Fibroblast of skin of scalp (primary cell): ENCODE measurements around the gene ALDH1L1.
"Not testable (repeated sequence)": the region's sequence is repeated elsewhere in the genome, so short reads cannot be mapped to it uniquely, and the experiment has no call there.

Experiments used
- DNase-seq: peaks from one replicate; pipeline ENCODE4 v3.0.0-alpha.2; 2013

ALDH1L1 gene

DNA sequence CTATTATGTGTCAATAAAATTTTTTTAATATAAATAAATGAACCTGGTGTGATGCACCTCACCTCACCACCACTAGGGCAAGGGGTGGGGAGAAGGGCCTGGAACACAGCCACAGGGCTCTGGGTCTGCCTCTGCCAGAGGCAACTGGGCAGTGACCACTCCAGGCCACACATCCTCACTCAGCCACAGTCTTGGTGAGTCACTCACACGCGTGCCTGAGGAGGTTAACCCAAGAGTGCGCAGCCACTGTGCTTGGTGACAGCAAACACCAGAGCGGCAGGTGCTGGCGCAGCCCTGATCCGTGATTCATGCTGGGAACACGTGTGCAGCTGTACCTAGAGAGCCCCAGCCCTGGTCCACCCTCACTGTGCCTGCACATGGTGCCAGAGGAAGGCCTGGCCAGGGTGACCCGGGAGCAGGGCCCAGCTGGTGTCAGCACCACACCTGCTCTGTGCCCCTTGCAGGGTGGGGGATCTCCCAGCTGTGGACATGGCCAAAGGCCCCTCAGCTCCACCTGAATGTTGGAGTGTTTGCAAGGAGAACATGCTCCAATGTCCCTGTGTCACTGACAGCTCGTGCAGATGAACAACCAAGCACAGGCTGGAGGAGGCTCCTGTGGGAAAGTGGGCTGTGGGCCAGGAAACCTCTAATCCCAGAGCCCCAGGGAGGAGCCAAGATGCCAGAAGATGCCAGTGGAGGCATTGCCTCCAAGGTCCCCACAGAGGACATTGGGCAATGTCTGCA is 98.6 kb downstream of the ALDH1L1 start:
- DNase-seq = peak; percentile 19

GRCh38 chr3:126080970-126081369 is 99.4 kb downstream of the ALDH1L1 start:
- DNase-seq = no peak

DNA sequence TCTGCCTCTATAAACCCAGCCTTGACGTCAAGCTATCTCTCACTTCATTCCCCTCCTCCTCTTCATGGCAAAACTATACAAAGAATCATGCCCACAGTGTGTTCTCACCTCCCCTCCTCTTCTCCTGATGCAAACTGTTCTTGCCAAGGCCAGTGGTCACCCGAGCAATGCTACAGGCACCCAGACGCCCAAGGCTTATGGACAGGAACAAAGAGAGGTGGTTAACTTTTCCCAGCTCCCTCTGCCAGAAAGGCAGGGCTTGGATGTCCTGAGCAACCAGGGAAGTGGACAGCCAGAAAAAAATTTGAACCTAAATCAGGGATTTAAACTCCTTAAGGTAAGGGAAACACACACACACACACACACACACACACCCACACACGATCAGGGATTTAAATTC is 101.5 kb downstream of the ALDH1L1 start:
- no peak for DNase-seq

GRCh38 chr3:126077754-126078153 is 102.6 kb downstream of the ALDH1L1 start:
- no peak for DNase-seq

DNA sequence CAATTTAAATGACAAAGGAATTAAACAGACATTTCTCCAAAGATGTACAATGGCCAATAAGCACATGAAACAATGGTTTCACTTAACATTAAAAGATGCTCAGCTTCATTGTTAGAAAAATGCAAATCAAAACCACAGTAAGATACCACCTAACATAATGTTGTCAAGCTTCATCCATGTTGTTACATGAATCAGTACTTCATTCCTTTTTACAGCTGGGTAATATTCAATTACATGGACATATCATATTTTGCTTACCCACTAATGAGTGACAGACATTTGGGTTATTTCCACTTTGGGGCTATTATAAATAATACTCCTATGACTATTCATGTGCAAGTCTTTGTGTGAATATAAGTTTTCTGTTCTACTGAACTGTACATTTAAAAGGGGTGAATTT is 104.2 kb downstream of the ALDH1L1 start:
- DNase-seq = no peak

DNA sequence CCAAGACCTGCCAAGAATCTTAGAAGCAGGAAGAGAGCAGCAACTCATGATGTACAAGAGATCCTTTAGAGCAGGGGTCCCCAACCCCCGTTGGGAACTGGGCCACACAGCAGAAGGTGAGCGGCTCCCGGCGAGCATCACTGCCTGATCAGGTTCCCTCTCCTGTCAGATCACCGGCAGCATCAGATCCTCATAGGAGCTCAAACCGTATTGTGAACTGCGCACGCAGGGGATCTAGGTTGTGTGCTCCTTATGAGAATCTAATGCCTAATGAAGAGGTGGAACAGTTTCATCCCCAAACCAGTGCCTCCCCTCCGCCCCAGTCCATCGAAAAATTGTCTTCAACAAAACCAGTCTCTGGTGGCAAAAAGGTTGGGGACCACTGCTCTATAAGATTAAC is 110.2 kb downstream of the ALDH1L1 start:
- no peak for DNase-seq

- no peak for DNase-seq
Observed at GRCh38 chr3:126067959-126068358, 112.4 kb downstream of the ALDH1L1 start.

GRCh38 chr3:126066676-126067075 is 113.7 kb downstream of the ALDH1L1 start:
- not testable (repeated sequence) for DNase-seq

GRCh38 chr3:126065876-126066275 is 114.5 kb downstream of the ALDH1L1 start:
- no peak for DNase-seq

DNA sequence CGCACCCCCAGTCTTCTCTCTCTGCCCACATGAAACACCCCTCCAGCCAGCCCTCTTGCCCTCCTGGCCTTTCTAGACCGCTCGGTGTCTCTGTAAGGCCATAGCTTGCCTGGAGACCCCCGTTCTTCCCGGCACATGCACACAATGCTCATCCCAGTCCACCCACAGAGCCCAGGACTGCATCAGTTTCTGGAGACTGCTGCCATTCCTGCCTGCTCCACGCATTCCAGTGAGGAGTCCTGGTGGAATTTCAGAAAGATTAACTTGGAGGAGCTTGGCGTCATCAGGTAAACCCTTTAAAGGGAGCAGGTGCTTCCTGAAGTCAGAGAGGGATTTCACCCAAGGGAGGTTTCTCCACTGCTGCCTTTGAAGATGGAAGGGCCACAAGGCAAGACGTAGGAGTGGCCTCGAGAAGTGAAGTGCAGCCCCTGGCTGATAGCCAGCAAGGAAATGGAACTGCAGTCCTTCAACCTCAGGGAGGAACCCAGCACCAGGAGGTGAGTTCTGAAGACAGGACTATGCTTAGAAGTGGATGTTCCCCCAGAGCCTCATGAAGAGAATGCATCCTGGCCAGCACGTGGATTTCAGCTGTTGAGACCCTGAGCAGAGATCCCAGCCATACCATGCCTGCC is 115.6 kb downstream of the ALDH1L1 start:
- DNase-seq = no peak

DNA sequence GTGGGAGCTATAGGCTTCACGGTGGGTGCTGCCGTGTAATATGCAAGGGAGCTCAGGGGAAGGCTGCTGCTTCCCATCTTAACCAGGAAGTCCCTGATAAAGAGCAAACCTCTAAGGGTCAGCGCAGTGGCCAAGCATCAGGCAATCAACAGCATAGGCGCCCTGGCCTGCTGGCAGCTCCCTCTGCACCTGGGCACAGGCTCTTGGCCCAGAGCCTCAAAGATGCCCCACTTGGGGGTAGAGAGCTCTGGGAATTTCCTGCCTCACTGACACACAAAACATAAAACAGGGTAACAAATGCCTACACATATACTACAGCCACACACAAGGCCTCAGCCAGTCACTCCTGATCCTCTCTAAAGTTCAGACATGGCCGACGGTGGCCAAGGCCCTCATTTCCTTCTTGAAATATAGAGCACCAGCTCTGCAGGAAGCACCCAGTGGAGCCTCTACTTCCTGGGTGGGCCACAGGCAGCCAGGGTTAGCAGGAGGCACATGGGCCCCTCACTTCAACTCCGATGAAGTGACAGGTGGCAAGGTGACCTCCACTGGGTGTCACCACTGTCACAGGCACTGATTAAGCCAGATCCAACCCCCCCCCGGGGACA is 116.9 kb downstream of the ALDH1L1 start:
- DNase-seq = no peak

DNA sequence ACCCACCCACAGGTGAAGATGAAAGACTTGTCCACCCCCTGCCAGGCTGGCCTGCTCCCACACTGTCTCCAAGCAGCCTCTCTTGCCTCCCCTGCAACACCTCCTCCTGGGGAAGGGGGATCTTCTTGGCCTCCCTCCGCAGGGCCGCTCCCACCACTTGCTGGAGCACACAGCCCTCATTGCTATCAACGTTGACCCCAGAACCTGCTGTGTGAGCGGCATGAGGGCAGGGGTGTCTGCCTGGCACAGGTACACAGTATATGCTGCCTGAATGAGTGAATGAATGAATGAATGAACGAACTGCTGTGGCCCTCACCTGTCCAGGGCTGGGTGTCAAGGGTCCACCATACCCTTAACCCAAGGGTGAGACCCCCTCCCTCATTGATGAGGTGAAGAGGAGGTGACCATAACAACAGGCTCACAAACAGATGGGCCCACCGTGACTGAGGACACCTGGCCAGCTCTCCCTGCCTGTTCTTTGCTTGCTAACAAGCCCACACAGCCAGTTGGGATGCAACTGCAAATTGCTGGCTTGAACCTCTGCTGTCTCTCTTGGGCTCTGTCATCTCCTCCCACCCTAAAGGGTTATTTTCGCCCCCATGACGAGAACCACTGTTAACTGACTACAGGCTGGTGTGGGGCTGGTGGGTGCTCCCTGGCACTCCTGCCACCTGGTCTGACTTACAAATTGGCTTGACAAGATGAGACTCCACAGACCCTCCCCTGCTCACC is 118.9 kb downstream of the ALDH1L1 start:
- DNase-seq = no peak

DNA sequence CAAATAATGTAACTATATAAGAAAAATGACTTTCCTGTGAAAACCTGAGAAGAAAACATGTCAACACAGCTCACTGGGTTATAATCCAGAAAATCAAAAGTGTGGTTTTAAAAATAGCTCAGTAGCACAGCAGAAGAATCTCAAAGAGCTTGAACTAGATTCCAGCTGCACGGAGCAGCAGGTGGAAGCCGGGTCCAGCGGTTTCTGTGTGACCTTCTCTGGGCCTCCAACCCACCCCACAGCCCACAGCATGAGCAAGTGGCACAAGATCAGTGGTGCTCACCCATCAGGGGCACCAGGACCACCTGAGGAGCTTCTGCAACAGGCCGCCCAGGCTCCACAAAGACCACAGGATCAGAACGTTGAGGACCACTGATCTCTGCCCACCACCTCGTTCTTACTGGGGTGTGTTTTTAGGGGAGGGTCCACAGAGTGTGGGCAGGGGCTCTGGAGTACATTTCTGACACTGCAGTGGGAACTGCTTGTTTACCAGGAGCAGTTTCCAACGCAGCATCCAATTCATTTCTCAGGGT is 119.7 kb downstream of the ALDH1L1 start:
- DNase-seq = no peak

DNA sequence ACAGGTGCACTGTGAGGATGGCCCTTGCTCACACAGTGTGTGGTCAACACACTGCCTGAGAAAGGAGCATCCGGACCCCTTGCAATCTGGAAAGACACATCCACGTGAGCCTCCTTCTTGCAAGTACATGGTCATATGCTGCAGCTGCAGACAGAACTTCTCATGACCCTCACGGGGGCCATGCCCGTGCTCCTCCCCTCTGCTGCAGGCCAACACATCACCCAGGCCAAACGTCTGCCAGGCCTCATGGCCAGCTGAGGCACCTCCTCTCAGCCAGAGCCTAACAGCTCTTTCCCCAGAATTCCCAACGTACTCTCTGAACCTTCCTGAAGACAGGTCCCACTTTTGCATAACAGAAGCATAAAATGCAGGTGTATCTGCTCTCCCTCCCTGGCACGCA is 121.7 kb downstream of the ALDH1L1 start:
- no peak for DNase-seq

DNA sequence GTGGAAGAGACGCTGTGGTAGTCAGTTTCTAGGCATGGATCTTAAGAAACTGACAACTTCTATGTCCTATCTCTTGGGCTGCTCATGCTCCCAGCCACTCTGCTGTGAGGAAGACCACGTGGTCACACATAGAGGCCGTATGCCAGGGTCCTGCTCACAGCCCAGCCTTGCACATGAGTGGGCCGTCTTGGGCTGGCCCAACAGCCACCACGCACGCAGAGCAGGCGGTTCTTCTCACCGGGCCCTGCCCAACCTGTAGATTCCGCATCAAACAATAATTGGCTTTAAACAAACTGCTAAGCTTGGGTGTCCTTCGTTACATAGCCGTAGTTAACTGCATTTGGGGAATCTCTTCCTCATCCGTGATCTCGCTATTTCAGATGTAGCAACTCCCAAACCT is 122.5 kb downstream of the ALDH1L1 start:
- DNase-seq = no peak

GRCh38 chr3:126057501-126057819 is 122.9 kb downstream of the ALDH1L1 start:
- no peak for DNase-seq

DNA sequence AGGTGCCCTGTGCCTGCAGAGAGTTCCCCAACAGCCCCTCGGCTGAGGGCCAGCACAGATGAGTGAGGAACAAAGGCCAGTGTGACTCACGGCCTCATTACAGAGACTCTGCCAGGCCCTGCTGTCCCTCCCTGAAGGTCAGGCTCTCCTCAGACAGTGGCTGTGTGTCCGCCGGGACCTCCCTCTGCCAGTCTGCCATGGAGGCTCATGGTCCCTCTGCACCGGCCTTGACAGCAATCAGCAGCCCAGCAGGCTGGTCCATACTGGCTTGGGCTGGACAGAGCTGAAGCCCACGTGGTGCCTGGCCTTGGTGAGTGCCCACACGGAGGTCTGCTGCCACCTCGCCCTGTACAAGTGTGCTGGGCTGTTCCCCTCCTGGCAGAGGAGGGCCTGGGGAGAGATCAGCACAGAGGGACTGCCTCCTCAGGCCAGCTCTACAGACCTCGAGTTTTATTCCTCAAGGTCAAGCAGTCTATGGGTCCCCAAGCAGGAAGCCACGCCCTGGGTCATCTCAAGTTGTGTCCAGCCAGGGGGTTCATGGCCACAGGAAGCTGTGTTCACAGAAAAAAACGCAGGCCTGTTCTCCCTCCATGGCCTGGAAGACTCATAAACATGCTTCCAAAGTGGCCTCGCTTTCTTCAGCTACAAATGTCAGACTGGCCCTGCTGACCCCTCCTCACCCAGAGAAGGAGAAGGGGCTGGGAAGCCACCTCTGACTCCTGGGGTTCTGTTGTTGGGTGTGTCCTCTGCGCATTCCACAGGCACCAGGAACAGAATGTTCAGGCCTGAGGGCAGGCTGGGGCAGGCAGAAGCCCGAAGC is 123.5 kb downstream of the ALDH1L1 start:
- no peak for DNase-seq

DNA sequence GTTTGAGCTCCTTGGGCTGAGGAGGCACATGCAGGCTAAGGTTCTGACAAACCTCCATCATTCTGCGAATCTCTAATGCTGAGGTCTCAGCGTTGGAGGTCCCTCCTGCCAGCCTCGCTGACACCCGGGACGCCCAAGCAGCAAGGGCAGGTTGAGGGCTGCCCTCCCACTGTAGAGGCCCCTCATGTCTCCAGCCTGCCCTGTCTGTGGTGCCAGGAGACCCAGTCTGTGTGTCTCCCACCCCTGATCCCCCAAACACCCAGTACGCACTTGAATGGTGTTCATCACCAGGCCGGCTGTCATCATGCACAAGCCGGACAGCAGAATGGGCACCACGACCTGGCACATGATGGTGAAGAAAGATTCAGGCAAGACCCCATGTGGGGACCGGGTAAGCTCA is 124.3 kb downstream of the ALDH1L1 start:
- DNase-seq = no peak

DNA sequence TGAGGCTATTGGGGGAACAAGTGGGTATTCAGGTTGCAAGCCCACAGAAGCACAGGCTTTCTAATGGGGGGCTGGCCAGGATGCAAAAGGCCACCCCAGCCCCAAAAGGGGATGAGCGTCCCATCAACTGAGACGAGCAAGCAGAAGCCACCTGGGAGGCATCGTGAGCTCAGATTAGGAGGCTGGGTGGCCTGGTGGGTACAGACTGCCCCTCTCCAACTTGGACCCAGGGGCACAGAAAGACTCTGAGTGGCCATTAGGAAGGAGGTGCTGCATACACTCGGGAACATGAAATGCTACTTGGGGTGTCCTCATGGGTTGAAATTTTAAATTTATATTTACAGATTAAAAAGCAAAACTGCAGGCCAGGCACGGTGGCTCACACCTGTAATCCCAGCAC is 125.5 kb downstream of the ALDH1L1 start:
- DNase-seq = no peak

DNA sequence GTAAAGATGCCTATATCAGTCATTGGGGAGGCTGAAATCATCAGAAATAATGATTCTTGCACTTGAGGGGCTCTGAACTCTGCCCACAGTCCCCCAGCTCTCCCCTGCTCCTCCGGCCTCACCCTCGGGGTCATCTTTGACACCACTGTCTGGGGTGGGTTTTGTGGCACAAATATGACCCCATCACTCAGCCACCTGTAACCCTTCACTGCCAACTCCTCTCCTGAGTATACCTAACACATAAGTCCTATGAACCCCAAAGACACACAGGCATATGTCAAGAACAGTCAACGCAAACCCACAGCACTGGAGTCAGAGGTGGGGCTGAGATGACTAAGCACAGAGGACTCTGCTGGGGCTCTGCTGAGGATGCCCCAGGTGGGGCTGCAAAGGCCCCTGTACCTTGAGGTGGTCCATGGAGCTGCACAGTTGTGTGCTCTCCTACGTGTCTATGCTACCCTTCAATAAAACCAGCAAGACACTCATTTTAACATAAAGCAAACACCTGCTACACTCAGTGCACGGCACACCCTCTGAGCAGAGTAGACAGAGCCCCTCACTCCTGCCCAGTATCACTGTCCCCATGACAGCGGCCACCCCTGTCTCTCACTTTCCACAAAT is 126.3 kb downstream of the ALDH1L1 start:
- DNase-seq = no peak
